Left lobe of liver (tissue), 2 donors: ENCODE data around the gene USP2. TPM values are rescaled to one million over a fixed set of nuclear protein-coding genes. Genes with fewer than 3 reads are reported as not detected.
A peak's percentile ranks its signal among the peaks of the same experiment; 100 is the strongest.

Source experiments
- ATAC-seq: fragments of 200-7000 bp; cut with Tn5 transposase; one replicate; pipeline ENCODE4 v1.9.1; 2020; ENCODE audit warnings: mild to moderate bottlenecking, moderate library complexity
- DNase-seq: peaks from one replicate; pipeline ENCODE4 v3.0.0-alpha.2; 2020; ENCODE audit warnings: low spot score
- total RNA-seq: library from RNA; stranded (reverse); gene quantifications from one replicate; pipeline ENCODE4 v1.2.1, GENCODE V29; 2021
- donor health status: DM: no; HTN: no; CAD: no; lungs with moderate emphysema.
- donor health status: DM: no; HTN: yes; CAD: no.

USP2 gene
- total RNA-seq, 1 donor from 2014 or later, result 10.9 TPM

GRCh38 chr11:119310682-119311052 lies 70.8 kb downstream of the USP2 start:
- DNase-seq, result no peak
- no peak for ATAC-seq

- ATAC-seq (no peak), DNase-seq (no peak)
These were observed 71.4 kb downstream of the USP2 start for GRCh38 chr11:119309953-119310681.

- no peak for DNase-seq
- ATAC-seq, result no peak
These were observed 72.1 kb downstream of the USP2 start for GRCh38 chr11:119309411-119309810.

GRCh38 chr11:119307974-119308373 lies 73.5 kb downstream of the USP2 start:
- ATAC-seq (no peak), DNase-seq (no peak)

- DNase-seq, result no peak
- peak; percentile 39 for ATAC-seq
These were observed 74.3 kb downstream of the USP2 start for GRCh38 chr11:119307219-119307618.

GRCh38 chr11:119306373-119306890 lies 75.1 kb downstream of the USP2 start:
- DNase-seq, result no peak
- ATAC-seq, result peak; percentile 56

GRCh38 chr11:119305556-119306372 lies 75.7 kb downstream of the USP2 start:
- DNase-seq, result no peak
- no peak for ATAC-seq

Other genes starting within 250 kb of the USP2 start
- 0.48 TPM for gene ABCG4, start 232.6 kb downstream of the USP2 start, total RNA-seq
- gene NLRX1, start 213.0 kb downstream of the USP2 start, total RNA-seq, result 13.1 TPM
- gene NHERF4, start 196.2 kb downstream of the USP2 start, total RNA-seq, result 0.25 TPM
- 3.2 TPM for gene CBL, start 175.4 kb downstream of the USP2 start, total RNA-seq
- gene MCAM, start 64.6 kb downstream of the USP2 start, total RNA-seq, result 1.5 TPM
- 15.0 TPM for gene RNF26, start 47.2 kb downstream of the USP2 start, total RNA-seq
- gene C1QTNF5, start 40.8 kb downstream of the USP2 start, total RNA-seq, result 4.7 TPM
- not detected for gene MFRP, start 35.0 kb downstream of the USP2 start, total RNA-seq
- gene THY1, start 41.5 kb upstream of the USP2 start, total RNA-seq, result 0.96 TPM